IPS-18c (cell line): ENCODE measurements around the gene EGFR.

Experiments used
- H3K4me3 ChIP-seq: 2 replicates; pipeline ENCODE4 v1.7.0; 2013; ENCODE audit warnings: low read depth, mild to moderate bottlenecking, low read length, moderate library complexity; ENCODE audit not compliant: insufficient read depth
- H3K9me3 ChIP-seq: one replicate; pipeline ENCODE4 v1.6.1; 2013; ENCODE audit warnings: mild to moderate bottlenecking, low read length, moderate library complexity; ENCODE audit not compliant: control insufficient read depth, insufficient read depth

EGFR gene

GRCh38 chr7:55209366-55209765 lies 190.5 kb downstream of the EGFR start:
- H3K9me3 ChIP-seq, result no peaks in the 10 kb centered on the region
- H3K4me3 ChIP-seq, result no peak overlapping the region

- no peaks in the 10 kb centered on the region for H3K9me3 ChIP-seq
- no peak overlapping the region for H3K4me3 ChIP-seq
Measured at GRCh38 chr7:55210176-55210575, 191.4 kb downstream of the EGFR start.

- H3K9me3 ChIP-seq, result no peaks in the 10 kb centered on the region
- H3K4me3 ChIP-seq, result no peak overlapping the region
Measured at GRCh38 chr7:55210716-55211115, 191.9 kb downstream of the EGFR start.

- no peaks in the 10 kb centered on the region for H3K9me3 ChIP-seq
Measured at GRCh38 chr7:55211726-55212125, 192.9 kb downstream of the EGFR start.

GRCh38 chr7:55212176-55212575 lies 193.4 kb downstream of the EGFR start:
- Histone ChIP-seq H3K4me3 (no peak overlapping the region), H3K9me3 (no peaks in the 10 kb centered on the region)

More at GRCh38 chr7:55211726-55212125, 192.9 kb downstream of the EGFR start:
- no peak overlapping the region for H3K4me3 ChIP-seq

- Histone ChIP-seq H3K9me3 (no peaks in the 10 kb centered on the region), H3K4me3 (no peak overlapping the region)
Measured at GRCh38 chr7:55212838-55213237, 194.0 kb downstream of the EGFR start.

- Histone ChIP-seq H3K9me3 (no peaks in the 10 kb centered on the region), H3K4me3 (no peak overlapping the region)
Measured at GRCh38 chr7:55214707-55215106, 195.9 kb downstream of the EGFR start.

- H3K4me3 ChIP-seq, result no peak overlapping the region
- no peaks in the 10 kb centered on the region for H3K9me3 ChIP-seq
Measured at GRCh38 chr7:55223023-55223422, 204.2 kb downstream of the EGFR start.

GRCh38 chr7:55224111-55224510 lies 205.3 kb downstream of the EGFR start:
- no peak overlapping the region for H3K4me3 ChIP-seq
- H3K9me3 ChIP-seq, result no peaks in the 10 kb centered on the region

- no peak overlapping the region for H3K4me3 ChIP-seq
Measured at GRCh38 chr7:55224810-55225209, 206.0 kb downstream of the EGFR start.

GRCh38 chr7:55230014-55230413 lies 211.2 kb downstream of the EGFR start:
- Histone ChIP-seq H3K4me3 (no peak overlapping the region), H3K9me3 (no peaks in the 10 kb centered on the region)

More at GRCh38 chr7:55224810-55225209, 206.0 kb downstream of the EGFR start:
- H3K9me3 ChIP-seq, result no peaks in the 10 kb centered on the region

- Histone ChIP-seq H3K9me3 (no peaks in the 10 kb centered on the region), H3K4me3 (no peak overlapping the region)
Measured at GRCh38 chr7:55231736-55232280, 213.0 kb downstream of the EGFR start.

- no peak overlapping the region for H3K4me3 ChIP-seq
- H3K9me3 ChIP-seq, result no peaks in the 10 kb centered on the region
Measured at GRCh38 chr7:55233001-55233400, 214.2 kb downstream of the EGFR start.

- no peaks in the 10 kb centered on the region for H3K9me3 ChIP-seq
- H3K4me3 ChIP-seq, result no peak overlapping the region
Measured at GRCh38 chr7:55234408-55234807, 215.6 kb downstream of the EGFR start.

GRCh38 chr7:55235115-55235514 lies 216.3 kb downstream of the EGFR start:
- H3K4me3 ChIP-seq, result no peak overlapping the region
- H3K9me3 ChIP-seq, result no peaks in the 10 kb centered on the region

- Histone ChIP-seq H3K4me3 (no peak overlapping the region), H3K9me3 (no peaks in the 10 kb centered on the region)
Measured at GRCh38 chr7:55235801-55236200, 217.0 kb downstream of the EGFR start.

GRCh38 chr7:55236476-55236875 lies 217.7 kb downstream of the EGFR start:
- no peak overlapping the region for H3K4me3 ChIP-seq
- no peaks in the 10 kb centered on the region for H3K9me3 ChIP-seq

GRCh38 chr7:55237156-55237893 lies 218.5 kb downstream of the EGFR start:
- H3K4me3 ChIP-seq, result no peak overlapping the region
- H3K9me3 ChIP-seq, result no peaks in the 10 kb centered on the region

- no peaks in the 10 kb centered on the region for H3K9me3 ChIP-seq
Measured at GRCh38 chr7:55239406-55239805, 220.6 kb downstream of the EGFR start.

More at GRCh38 chr7:55239406-55239805, 220.6 kb downstream of the EGFR start:
- no peak overlapping the region for H3K4me3 ChIP-seq
